GM18519 (cell line): ENCODE results near the gene TMEM132D.

ENCODE experiments used
- ATAC-seq: cut with Tn5 transposase; IDR thresholded peaks from one replicate; pipeline ENCODE4 v1.9.1; 2021; ENCODE audit warnings: mild to moderate bottlenecking, moderate library complexity; ENCODE audit not compliant: unreplicated experiment, low FRiP score

TMEM132D gene

GRCh38 chr12:129084875-129085826 is 818.7 kb downstream of the TMEM132D start:
- ATAC-seq: no peak

DNA sequence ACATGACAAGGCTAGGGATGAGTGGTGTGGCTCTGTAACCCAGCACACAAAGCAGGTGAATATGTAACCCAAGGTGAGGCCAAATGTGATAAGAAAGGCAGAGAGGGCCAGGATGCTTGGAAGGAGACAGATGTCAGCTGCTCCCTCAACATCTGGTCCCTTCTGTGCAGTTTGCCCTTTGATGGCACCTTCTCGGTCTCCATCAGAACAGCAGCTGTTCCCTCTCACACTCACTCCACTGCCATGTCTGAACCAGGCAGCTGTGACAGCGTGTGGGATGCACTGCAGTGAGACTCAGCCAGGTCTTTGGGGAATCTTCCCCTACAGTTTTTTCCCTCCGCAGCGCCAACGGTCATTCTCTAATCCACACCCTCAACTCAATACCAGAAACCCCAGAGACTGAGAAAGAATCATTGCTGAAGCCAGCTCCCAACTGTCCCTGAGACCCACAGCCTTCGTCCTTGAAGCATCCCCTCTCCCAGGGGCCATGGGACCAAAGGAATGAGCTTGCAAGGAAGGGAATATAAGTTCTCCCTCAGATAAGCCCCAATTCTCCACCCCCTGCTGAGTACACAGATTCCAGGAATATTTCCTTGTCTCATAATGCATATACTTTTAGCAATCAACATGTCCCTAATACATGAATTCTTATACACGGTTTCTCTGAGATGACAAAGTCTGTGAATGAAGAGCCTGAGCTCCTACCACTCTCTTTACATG is 820.5 kb downstream of the TMEM132D start:
- ATAC-seq: no peak

DNA sequence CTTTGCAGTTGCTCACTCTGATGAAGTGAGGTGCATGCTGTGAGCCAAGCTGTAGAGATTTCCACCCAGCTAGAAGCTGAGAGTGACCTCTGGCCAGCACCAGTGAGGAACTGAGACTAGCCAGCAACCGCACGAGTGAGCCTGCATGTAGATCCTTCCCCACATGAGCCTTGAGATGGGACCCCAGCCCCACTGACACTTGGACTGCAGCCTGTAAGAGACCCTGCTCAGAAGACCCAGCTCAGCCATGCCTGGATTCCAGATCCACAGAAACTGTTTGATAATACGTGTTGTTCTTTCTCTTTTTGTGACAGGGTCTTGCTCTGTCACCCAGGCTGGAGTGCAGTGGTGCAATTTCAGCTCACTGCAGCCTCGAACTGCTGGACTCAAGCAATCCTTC is 821.4 kb downstream of the TMEM132D start:
- no peak for ATAC-seq

- ATAC-seq: no peak
Measured at GRCh38 chr12:129081755-129082250, 822.0 kb downstream of the TMEM132D start.

DNA sequence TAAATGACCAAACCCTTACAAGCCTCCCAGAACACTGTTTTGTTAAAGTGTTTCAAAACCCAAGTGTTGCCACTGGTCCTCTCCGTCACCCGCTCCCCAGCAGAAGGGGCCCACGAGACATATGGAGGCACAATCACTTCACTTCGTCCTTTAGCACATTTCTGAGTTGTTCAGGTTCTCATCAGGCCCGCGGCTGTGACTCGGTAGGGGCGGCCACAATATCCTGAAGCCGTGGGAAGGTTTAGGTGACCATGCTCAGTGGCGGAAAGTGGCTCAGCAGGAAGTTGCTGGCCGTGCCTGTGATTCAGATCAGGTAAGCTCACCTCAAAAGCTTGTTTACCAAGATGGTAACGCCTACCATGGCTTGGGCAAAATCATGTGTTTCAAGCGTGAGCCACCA is 823.0 kb downstream of the TMEM132D start:
- ATAC-seq: no peak

DNA sequence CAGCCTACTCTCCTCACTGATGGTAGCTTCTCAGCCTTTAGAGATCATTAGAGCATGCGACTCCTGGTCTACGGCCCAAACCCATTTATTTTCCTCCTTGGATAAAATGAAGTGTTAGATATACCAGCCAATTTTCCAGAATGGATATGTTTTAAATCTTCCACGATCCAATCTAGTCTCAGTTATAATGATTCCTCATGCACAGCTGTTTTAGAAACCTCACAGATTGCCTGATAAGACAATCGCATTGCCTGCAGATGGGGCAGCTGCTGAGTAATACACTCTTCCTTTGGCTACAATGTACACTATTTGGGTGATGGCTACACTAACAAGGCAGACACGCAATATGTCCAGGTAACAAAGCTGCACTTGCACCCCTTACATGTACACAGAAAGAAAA is 823.4 kb downstream of the TMEM132D start:
- no peak for ATAC-seq

DNA sequence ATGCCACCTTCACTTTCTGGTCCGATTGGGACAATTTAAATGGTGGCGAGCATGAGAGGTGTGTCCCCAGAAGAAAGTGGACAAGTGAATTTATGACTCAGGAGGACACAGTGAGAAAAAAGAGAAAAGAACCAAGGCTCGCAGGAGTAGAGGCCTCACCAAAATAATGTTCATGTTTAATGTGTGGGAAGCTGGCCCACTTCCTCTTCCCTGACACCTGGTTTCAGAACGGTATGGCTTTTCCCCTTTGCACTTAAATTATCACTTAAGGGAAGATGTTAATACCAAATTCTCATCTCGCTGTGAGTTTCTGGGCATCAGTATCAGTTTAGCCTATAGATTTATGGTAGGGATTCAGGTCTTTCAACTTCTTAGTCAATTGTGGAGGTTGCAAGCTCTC is 824.1 kb downstream of the TMEM132D start:
- no peak for ATAC-seq

DNA sequence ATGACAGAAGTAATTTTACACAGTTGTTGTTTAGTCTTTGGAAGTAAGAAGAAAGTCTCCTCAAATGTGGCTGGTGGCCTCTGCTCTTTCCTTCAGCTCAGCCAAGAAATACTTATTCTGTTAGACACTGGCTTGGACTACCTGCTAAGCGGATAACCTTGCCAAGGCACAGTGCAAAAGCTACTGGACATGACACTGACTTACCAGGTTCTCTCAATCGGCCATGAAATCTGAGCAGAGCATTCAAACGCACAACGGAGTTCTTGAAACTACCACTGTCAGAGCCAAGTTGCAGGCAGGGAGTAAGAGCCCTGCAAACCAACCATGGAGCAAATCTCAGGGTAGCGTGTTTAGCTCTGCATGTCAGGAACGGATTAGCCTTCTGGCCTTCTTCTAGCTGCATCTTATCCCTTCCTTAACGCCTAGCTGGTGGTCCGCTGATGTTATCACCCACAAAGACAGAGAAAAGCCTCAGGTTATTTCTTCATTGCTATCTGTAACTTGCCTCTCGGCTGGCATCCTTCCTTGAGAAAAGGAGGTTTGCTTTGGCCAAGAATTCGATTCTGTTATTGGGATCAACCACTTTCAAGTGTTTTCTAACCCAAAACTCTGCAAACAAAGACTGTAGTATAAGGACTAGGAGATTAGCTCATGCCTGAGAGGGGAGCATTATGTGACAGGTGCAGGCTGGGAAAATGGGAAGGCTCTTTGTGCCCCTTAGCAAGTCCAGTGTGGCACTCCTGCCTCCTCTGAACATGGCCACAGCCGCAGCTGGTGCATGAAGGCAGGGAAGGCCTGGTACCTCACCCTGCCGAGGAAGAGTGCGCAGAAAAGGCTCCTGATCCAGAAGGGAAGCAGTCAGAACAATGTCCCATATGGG is 827.1 kb downstream of the TMEM132D start:
- no peak for ATAC-seq

DNA sequence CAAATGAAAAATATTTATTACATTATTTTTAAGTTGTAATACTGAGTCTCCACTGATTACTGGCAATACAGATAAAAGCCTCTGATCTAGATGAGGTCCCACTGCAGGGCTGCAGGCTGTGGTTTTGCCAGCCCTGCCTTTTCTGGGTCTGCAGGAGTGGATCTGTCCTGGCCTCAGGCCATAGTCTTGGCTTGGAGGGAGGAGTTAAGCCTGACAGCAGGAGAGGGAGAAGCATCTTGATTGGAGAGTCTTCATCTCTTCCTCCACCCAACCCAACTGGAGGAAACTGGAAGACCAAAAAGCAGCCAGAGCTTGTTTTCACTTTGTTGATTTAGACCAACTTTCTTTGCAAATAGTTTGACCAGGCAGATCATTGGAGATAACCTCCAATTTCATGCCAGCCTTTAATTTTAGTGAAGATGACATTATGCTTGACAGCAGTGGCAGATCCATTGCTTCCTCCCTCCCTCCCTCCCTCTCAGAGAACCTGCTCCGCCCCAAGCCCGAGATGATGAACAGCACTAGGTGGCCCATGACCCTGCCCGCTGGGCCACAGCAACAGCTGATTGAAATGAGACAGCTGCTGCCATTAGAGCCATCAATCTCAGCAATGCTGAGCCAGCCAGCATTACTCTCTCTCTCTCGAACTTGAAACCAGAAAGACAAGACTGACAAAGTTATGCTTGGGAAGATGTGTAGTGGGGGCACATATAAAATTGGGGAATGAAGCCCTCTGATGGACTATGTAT is 828.2 kb downstream of the TMEM132D start:
- ATAC-seq: no peak

DNA sequence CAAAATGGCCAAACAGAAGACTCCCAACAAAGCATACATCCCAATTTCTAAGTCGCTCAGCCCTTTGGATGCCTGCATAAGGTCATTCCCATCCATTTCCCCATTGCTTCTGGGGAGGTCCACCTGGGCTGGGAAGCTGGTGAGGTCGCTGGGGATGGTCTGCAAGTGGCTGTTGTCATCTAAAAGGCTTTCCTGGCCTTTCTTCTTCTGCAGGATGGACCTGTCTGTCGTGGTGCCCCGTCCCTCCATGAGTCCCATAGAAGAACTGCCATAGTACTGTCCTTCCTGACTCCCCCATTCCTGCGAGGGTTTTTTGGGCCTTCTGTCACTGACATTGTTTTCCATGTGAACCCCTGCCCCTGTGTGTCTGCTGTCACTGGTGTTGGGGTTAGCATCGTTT is 829.4 kb downstream of the TMEM132D start:
- no peak for ATAC-seq

DNA sequence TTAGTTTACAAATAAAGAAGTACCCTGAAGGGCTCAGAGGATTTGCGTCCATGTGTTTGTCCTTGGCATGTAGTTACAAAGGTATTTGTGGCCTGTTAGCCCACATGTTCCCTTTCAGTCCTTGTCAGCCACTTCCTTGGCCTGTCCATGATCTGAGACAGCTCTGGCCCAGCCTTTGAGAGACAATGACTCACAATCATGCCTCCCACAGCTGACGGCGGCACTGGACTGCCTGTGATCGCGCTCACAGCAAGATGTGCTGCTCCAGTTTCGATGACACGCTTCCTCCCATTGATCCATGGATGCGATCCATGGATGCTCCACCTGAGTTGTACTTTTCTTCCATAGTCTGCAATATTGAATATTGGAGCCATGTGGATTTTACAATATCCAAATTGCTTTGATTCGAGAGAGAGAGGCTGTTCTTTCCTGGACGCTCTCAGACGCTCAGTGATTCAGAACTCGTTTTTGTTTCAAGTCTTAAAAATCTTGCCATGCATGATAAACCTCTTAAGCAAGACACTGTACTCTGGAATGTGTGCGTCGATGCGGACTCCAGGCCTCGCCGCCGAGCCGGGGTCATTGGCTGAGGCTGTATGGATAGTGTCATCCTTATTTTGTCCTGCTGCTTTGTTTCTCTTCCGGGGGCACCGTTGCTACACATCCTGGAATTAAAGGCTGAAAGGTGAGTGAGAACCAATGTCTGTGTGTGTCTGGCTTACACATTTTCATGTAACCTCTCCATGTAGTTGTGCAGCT is 830.5 kb downstream of the TMEM132D start:
- no peak for ATAC-seq

- ATAC-seq: no peak
Measured at GRCh38 chr12:129071362-129071761, 832.5 kb downstream of the TMEM132D start.

DNA sequence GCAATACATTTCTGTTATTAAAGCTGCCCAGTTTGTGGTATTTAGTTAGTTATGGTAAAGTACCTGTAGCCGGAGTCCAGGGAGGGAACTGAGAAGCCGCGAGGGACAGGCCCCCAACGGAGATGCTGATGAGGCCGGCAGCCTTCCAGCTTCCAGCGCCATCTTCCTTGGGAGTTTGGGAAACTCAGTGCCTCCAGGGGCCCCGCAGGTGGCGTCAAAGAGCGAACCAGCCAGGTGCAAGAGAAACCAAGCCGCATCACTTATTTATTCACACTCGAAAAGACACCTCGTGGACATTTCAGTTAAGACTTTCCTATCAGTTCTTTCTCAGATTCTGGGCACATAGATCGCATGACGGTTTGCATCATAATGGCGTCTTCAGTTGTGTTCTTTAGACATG is 833.9 kb downstream of the TMEM132D start:
- ATAC-seq: no peak

DNA sequence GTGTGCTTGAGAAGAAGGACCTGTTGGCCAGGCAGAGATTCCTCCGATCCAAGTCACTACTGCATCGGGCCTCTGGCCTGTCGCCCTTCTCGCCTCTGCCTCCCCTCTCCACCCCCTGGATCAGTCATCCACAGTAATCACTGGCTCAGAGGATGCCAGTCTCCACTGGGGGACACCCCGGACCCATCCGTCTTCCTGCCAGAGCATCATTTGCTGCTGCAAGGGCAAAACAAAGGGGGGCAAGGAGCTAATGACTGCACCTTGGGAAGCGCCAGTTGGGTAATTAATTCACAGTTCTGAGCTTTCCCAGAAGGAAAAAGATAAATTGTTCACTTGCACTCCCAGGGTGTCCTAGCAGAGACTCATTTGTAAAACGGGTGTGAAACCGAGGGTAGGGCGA is 835.1 kb downstream of the TMEM132D start:
- no peak for ATAC-seq

- ATAC-seq: no peak
Measured at GRCh38 chr12:129067491-129067890, 836.3 kb downstream of the TMEM132D start.

GRCh38 chr12:129064209-129064855 is 839.5 kb downstream of the TMEM132D start:
- no peak for ATAC-seq

- ATAC-seq: no peak
Measured at GRCh38 chr12:129063600-129063999, 840.2 kb downstream of the TMEM132D start.

DNA sequence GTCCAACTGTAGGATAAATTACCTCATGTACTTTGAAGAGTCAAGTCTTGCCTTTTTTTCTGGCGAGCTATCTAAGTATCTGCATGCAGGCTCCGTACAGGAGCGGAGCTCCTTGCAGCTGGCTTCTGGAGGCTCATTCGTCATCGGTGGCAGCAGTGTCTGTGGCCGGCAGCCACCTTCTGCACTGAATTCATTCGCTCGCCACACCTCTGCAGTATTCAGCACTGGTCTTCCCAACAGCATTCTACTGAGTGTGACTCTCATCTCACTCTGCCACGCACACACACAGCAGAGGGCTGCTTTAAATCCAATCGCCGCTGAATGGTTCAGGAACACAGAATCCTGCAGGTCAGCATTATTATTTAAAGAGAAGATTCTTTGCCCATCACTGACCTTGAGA is 850.6 kb downstream of the TMEM132D start:
- no peak for ATAC-seq

DNA sequence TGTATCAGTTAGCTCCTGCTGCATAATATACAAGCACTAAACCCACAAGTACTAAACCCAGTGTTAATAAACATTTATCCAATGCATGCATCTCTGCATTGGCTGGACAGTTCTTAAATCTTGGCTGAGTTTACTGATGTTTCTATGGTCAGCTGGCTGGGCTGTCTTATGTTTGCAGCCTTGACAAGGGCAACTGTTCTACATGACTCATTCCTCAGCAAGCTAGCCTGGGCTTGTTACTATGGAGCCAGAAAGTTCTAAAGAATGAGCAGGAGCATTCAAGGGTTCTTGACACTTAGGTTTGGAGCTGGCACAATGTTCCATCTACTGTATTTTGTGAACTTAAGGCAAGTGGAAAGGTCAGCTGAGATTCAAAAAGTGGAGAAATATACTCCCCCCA is 851.5 kb downstream of the TMEM132D start:
- ATAC-seq: no peak
